Stimulated activated CD4-positive, alpha-beta T cell treated with anti-CD3 and anti-CD28 coated beads, Interleukin-1b, Interleukin-23, amount 100 ng/mL, for 24 hours (primary cell): ENCODE data around the gene SLC27A6.
"Not testable (repeated sequence)": the region's sequence is repeated elsewhere in the genome, so short reads cannot be mapped to it uniquely, and the experiment has no call there.

Source experiments
- DNase-seq, 4 experiments: peaks; one replicate each; pipeline ENCODE4 v3.0.0-alpha.2; 2020; ENCODE audit warnings: low read depth in 4 of 4, low spot score in 1 of 4

SLC27A6 gene

GRCh38 chr5:128988476-128988875 is 23.2 kb downstream of the SLC27A6 start:
- DNase-seq = no peak

GRCh38 chr5:129001841-129002526 is 36.7 kb downstream of the SLC27A6 start:
- DNase-seq = no peak

DNA sequence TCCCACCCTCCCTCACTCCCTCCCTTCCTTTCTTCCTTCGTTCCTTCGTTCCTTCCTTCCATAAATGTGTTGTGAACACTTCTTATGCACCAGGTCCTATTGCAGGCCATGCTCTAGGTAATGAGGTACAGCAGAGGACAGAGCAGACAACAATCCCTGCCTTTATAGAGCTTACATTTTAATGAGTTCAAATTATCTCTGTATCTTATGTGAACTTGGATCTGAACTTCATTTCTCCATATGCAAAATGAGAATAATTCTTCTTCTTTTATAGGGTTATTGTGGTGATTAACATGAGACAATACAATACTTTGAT is 37.2 kb downstream of the SLC27A6 start:
- no peak for DNase-seq

- DNase-seq = no peak
Observed at GRCh38 chr5:129003232-129003631, 37.9 kb downstream of the SLC27A6 start.

DNA sequence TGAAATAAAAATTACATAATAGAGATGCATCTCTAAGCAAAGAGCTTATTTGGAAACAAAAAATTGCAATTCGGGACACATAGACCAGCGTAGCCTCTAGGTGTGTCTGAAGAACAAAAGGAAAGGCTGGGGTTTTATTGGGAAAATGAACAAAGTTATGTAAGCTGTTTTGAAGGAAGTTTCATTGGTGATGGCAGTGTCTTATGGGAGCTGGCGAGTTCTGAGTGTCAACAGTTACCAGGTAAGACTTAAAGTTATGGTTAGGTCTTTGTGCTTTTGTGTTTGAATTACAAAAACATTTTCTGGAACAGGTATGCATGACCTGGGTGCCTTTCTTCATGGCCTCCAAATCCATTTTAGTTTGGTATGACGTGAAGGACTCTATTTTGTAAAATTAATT is 48.9 kb downstream of the SLC27A6 start:
- no peak for DNase-seq

- no peak for DNase-seq
Observed at GRCh38 chr5:129018837-129019236, 53.5 kb downstream of the SLC27A6 start.

DNA sequence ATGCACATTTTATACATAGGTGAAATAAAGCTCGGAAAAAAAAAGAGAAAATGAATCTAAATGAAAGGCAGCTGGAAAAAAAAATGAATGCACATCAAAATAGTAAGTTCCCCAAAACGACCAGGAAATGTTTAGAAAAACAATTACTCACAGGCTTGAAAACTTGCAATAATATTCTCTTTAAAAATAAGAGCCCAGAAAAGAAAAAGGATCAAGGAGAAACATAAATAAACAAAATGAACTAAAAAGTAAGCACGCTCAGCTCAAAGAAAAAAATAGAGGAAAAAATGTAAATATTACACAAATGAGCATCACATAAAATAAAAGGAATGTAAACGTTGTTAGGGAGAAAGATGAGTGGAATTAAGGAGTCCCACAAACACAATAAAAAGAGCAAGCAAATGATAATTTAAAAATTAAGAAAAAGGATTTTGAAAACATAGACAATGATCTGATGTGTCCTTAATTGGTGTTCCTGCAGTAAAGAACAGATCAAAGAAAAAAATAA is 54.2 kb downstream of the SLC27A6 start:
- DNase-seq = no peak

- no peak for DNase-seq
Observed at GRCh38 chr5:129020683-129021082, 55.4 kb downstream of the SLC27A6 start.

GRCh38 chr5:129021744-129022143 is 56.5 kb downstream of the SLC27A6 start:
- no peak for DNase-seq

- DNase-seq = no peak
Observed at GRCh38 chr5:129022599-129022998, 57.3 kb downstream of the SLC27A6 start.

DNA sequence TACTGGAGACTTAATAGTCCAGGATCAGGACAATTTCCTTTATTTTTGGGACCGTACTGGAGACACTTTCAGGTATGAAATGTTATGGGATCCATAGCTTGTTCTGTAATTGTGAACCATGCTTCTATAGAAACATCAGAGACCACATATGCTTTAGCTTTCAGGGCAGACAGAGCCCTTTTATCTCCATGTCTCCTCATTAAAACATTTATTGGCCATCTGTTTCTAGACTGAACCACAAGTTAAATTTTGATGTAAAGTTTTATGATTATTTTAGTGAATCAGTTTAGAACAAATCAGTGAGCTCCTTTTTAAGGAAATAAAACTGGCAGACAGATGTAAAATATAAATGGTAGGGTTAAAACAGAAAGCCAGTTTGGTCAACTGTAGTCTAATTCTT is 62.0 kb downstream of the SLC27A6 start:
- DNase-seq = no peak

- no peak for DNase-seq
Observed at GRCh38 chr5:129031886-129032683, 66.8 kb downstream of the SLC27A6 start.

DNA sequence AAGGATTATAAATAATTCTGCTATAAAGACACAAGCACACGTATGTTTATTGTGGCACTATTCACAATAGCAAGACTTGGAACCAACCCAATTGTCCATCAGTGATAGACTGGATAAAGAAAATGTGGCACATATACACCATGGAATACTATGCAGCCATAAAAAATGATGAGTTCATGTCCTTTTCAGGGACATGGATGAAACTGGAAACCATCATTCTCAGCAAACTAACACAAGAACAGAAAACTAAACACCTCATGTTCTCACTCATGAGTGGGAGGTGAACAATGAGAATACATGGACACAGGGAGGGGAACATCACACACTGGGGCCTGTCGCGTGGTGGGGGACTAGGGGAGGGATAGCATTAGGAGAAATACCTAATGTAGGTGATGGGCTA is 71.0 kb downstream of the SLC27A6 start:
- not testable (repeated sequence) for DNase-seq

- no peak for DNase-seq
Observed at GRCh38 chr5:129041196-129041881, 76.1 kb downstream of the SLC27A6 start.

DNA sequence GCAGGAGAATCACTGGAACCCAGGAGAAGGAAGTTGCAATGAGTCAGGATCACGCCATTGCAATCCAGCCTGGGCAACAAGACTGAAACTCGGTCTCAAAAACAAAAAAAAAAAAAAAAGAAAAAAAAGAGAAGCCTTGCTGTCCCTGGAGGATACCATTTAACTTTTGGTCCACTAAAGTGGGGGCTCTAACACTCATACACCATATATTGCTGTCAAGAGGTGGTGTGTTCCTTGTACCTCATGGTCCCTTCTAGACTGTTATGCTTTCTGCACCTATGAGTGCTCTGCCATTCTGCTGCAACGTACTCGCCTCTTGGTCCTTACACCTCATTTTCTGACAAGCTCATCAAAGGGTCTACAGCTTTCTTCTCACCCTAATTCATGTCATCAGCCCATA is 77.0 kb downstream of the SLC27A6 start:
- no peak for DNase-seq

DNA sequence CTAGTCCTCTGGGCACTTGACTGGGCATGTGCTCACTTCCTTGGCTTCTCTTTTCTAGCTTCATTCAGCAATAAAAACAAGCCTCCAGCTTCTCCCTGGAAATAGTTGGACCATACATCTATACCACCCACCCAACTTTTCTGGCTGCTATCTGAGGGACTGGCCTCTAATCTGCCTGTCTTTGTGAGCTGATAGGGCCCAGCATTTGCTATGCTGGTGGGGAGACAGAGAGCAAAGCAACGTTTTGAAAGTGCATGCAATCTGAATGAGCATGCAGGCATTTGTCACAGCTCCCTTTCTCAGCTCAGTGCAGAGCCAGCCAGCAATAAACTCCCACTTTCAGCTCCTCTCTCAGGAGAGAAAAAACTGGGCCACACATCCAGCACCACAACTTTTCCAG is 78.6 kb downstream of the SLC27A6 start:
- DNase-seq = no peak

DNA sequence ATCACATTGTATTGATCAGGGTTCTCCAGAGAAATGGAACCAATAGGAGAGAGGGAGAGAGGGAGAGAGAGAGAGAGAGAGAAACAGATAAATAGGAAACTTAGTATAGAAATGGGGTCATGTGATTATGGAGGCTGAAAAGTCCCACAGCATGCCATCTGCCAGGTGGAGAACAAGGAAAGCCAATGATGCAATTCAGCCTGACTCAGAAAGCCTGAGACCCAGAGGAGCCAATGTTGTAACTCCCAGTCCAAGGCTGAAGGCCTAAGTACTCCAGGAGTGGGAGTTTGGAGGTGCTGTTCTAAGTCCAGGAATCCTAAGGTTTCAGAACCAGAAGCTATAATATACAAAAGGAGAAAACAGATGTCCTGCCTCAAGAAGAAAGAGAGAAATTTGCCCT is 80.9 kb downstream of the SLC27A6 start:
- no peak for DNase-seq

DNA sequence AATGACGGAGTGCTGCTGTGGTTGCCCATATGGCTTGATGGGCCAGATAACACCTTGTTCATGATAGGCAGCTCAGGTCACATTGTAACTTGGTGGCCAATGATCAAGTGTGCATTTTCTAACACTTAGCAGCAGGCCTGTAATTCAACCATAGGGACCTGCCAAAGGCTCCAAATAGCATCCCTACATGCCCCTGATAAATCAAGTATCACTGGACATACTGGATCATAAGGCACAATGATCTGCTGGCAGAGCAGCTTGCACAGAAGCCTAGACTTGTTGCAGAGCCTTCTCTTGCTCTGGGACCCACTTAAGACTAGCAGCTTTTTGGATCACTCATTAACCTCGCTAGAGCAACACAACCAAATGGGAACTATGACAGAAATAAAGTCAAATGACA is 83.2 kb downstream of the SLC27A6 start:
- no peak for DNase-seq

DNA sequence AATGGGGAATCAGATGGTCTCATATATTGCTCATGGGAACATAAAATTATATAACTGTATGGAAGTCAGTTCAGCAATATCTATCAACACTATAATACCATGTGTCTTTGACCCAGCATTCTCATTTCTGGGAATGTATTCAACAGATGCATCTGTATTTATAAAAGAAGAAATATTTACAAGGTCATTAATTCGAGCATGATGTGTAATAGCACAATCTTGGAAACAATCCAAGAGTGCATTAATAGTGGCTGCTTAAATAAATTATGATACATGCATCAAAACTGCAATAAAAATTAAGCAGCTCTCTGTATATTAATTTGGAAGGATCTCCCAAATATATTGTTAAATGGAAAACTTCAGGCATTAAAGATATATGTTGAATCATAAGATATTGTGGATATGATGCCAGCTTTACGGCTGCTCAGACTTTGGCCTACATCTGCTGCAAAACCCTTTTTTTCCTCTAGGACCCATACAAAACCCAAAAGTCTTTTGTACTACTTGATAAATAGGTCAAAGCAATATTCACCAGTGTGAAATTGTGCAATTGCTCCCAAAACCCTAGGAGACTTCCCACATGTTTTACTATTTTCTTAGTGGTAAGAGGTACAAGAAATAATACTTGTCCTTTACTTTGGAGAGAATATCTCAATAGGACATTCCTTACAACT is 84.0 kb downstream of the SLC27A6 start:
- DNase-seq = no peak

GRCh38 chr5:129051283-129051682 is 86.0 kb downstream of the SLC27A6 start:
- no peak for DNase-seq

- DNase-seq = no peak
Observed at GRCh38 chr5:129053438-129053837, 88.2 kb downstream of the SLC27A6 start.

DNA sequence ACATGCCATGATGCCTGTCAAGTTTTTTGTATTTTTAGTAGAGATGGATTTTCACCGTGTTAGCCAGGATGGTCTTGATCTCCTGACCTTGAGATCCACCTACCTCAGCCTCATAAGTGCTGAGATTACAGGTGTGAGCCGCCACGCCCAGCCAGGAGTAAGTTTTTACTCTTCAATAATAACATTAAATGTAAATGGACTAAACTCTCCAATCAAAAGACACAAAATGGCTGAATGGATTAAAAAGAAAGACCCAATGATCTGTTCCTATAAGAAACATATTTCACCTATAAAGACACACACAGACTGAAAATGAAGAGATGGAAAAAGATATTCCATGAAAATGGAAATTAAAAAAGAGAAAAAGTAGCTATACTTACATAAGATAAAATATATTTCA is 92.0 kb downstream of the SLC27A6 start:
- DNase-seq = no peak
